Measurements from ENCODE around the gene EFNA5.

DNA sequence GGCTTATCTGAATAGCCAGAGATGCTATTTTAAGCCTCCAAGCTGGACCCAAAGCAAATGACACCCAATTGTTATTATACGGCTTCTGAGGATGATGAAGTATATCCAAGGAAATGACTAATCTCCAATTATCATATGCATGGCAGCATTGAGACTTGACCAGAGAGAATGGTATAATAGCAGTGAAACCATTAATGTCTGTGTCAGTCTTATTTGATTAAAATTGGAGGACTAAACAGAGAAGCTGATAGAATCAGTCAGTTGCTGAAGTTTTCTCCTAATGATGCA lies 200.5 kb downstream of the EFNA5 start:
- no peak for TF ChIP-seq POLR2AphosphoS5 (IDR thresholded peaks at IDR 0.05; ENCODE audit: borderline replicate concordance, low read depth, low read length)
- no peak for TF ChIP-seq EZH2 (IDR thresholded peaks at IDR 0.05)

Data from SK-N-MC (cell line).